ENCODE measurements around the gene PDE8B. TPM values are rescaled to one million over a fixed set of nuclear protein-coding genes. Genes with fewer than 3 reads are reported as not detected.

Gene PDE8B
- polyA plus RNA-seq, 1 donor (not counting 4 experiments of a cell fraction or from before 2014, with no cell fraction given), result not detected

DNA sequence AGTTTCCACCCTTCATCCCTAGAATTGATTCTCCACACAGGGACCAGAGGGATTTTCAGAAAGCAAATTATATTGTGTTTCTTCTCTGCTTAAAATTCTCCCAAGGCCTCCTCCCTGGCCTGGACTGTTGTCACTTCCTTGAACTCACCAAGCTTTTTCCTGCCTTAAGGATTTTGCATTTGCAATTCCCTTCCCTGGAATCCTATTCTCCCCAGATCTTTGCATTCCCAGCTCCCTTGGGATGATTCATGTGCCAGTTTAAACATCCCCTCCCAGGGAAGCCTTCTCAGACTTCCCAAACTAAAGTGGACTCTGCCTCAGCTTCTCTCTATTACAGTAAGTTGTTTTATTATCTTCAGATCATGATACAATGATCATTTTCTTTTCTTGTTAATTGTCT, 35.2 kb upstream of the PDE8B start:
- no peak overlapping the region for H3K4me2 ChIP-seq (ENCODE audit: control insufficient read depth, extremely low read depth, insufficient read depth, low read depth, low read length)
- no peaks in the 10 kb centered on the region for H3K4me1 ChIP-seq (ENCODE audit: control insufficient read depth, extremely low read depth, insufficient read depth, low read length)
- no peaks in the 10 kb centered on the region for H3K79me2 ChIP-seq (ENCODE audit: control insufficient read depth, insufficient read depth, low read length)
- H2AFZ ChIP-seq (ENCODE audit: control insufficient read depth, low read length), result no peak overlapping the region
- no peaks in the 10 kb centered on the region for H3K9me1 ChIP-seq (ENCODE audit: control insufficient read depth, extremely low read depth, insufficient read depth, low read length)
- peaks cover 43% of the 10 kb centered on the region for H3K27me3 ChIP-seq (ENCODE audit: control insufficient read depth, extremely low read depth, insufficient read depth, low read length)
- H3K36me3 ChIP-seq (ENCODE audit: control insufficient read depth in 2 of 2, extremely low read depth in 1 of 2, insufficient read depth in 2 of 2, low read length in 2 of 2), result no peaks in the 10 kb centered on the region
- no peak overlapping the region for H3K4me3 ChIP-seq (ENCODE audit: control insufficient read depth in 2 of 3, extremely low read depth in 1 of 3, insufficient read depth in 2 of 3, low read depth in 1 of 3, low read length in 3 of 3)
- H3K9me3 ChIP-seq (ENCODE audit: control insufficient read depth, low read depth, low read length), result no peaks in the 10 kb centered on the region
- dilution Hi-C loops (cut with MboI; ENCODE audit: extremely low pct_ligation_motif_present, low sequenced_read_pairs), result no loop called here
- H4K20me1 ChIP-seq (ENCODE audit: control insufficient read depth, extremely low read depth, insufficient read depth, low read length), result no peaks in the 10 kb centered on the region
- FAIRE-seq (no peak), DNase-seq (ENCODE audit: low read depth, low spot score) (no peak)
- no peak overlapping the region for H3K27ac ChIP-seq (ENCODE audit: control insufficient read depth, insufficient read depth, low read length)
- TF ChIP-seq CTCF (optimal IDR thresholded peaks at IDR 0.05 in 1 of 3, IDR thresholded peaks at IDR 0.05 in 1 of 3, conservative IDR thresholded peaks at IDR 0.05 in 1 of 3; ENCODE audit: extremely low read depth in 1 of 3, insufficient read depth in 2 of 3, low read length in 3 of 3) (no peak), EZH2 (IDR thresholded peaks at IDR 0.05; ENCODE audit: low read length) (no peak)
- no peak overlapping the region for H3K9ac ChIP-seq (ENCODE audit: control insufficient read depth, extremely low read depth, insufficient read depth, low read length)

DNA sequence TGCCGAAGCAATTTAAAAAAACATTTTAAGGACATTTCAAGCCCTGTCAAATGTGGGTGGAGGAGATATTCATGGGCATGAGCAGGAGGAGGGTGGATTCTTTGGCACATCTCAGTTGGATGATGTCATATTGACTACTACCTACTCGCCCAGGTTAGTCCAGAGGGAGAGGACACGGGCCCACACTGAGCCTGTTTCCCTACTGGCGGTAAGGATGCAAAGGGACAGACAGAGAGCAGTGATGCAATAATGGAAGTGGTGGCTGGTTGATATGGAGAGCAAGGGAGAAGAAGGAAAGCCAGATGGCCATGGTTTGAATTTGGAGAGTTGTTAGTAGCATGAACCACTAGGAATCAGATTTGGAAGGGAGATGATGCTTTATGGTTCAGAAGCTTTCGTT, 34.1 kb upstream of the PDE8B start:
- H3K27me3 ChIP-seq (ENCODE audit: control insufficient read depth, extremely low read depth, insufficient read depth, low read length), result peaks cover 54% of the 10 kb centered on the region
- dilution Hi-C loops (cut with MboI; ENCODE audit: extremely low pct_ligation_motif_present, low sequenced_read_pairs), result no loop called here
- H3K4me2 ChIP-seq (ENCODE audit: control insufficient read depth, extremely low read depth, insufficient read depth, low read depth, low read length), result no peak overlapping the region
- H3K9me3 ChIP-seq (ENCODE audit: control insufficient read depth, low read depth, low read length), result no peaks in the 10 kb centered on the region
- H4K20me1 ChIP-seq (ENCODE audit: control insufficient read depth, extremely low read depth, insufficient read depth, low read length), result no peaks in the 10 kb centered on the region
- no peaks in the 10 kb centered on the region for H3K9me1 ChIP-seq (ENCODE audit: control insufficient read depth, extremely low read depth, insufficient read depth, low read length)
- TF ChIP-seq CTCF (optimal IDR thresholded peaks at IDR 0.05 in 1 of 3, IDR thresholded peaks at IDR 0.05 in 1 of 3, conservative IDR thresholded peaks at IDR 0.05 in 1 of 3; ENCODE audit: extremely low read depth in 1 of 3, insufficient read depth in 2 of 3, low read length in 3 of 3) (no peak), EZH2 (IDR thresholded peaks at IDR 0.05; ENCODE audit: low read length) (no peak)
- no peak overlapping the region for H2AFZ ChIP-seq (ENCODE audit: control insufficient read depth, low read length)
- no peak for DNase-seq (ENCODE audit: low read depth, low spot score)
- H3K79me2 ChIP-seq (ENCODE audit: control insufficient read depth, insufficient read depth, low read length), result no peaks in the 10 kb centered on the region
- no peak overlapping the region for H3K9ac ChIP-seq (ENCODE audit: control insufficient read depth, extremely low read depth, insufficient read depth, low read length)
- H3K36me3 ChIP-seq (ENCODE audit: control insufficient read depth in 2 of 2, extremely low read depth in 1 of 2, insufficient read depth in 2 of 2, low read length in 2 of 2), result no peaks in the 10 kb centered on the region
- H3K27ac ChIP-seq (ENCODE audit: control insufficient read depth, insufficient read depth, low read length), result no peak overlapping the region
- FAIRE-seq, result no peak
- no peaks in the 10 kb centered on the region for H3K4me1 ChIP-seq (ENCODE audit: control insufficient read depth, extremely low read depth, insufficient read depth, low read length)
- no peak overlapping the region for H3K4me3 ChIP-seq (ENCODE audit: control insufficient read depth in 2 of 3, extremely low read depth in 1 of 3, insufficient read depth in 2 of 3, low read depth in 1 of 3, low read length in 3 of 3)

Data from keratinocyte (primary cell).